ENCODE measurements around the gene USP22.

USP22 gene

GRCh38 chr17:21019976-21020586 lies 22.7 kb downstream of the USP22 start:
- no peak for DNase-seq

GRCh38 chr17:21018894-21019293 lies 23.9 kb downstream of the USP22 start:
- DNase-seq = no peak

GRCh38 chr17:21017861-21018260 lies 24.9 kb downstream of the USP22 start:
- no peak for DNase-seq

- DNase-seq = no peak
Measured at GRCh38 chr17:21017256-21017655, 25.6 kb downstream of the USP22 start.

GRCh38 chr17:21016826-21017225 lies 26.0 kb downstream of the USP22 start:
- no peak for DNase-seq

GRCh38 chr17:21015564-21015963 lies 27.2 kb downstream of the USP22 start:
- DNase-seq = no peak

- DNase-seq = no peak
Measured at GRCh38 chr17:21014498-21014897, 28.3 kb downstream of the USP22 start.

- DNase-seq = no peak
Measured at GRCh38 chr17:21013983-21014382, 28.8 kb downstream of the USP22 start.

GRCh38 chr17:21012736-21013135 lies 30.1 kb downstream of the USP22 start:
- no peak for DNase-seq

- DNase-seq = no peak
Measured at GRCh38 chr17:21010705-21011596, 31.9 kb downstream of the USP22 start.

- no peak for DNase-seq
Measured at GRCh38 chr17:21008992-21009671, 33.7 kb downstream of the USP22 start.

GRCh38 chr17:21008160-21008915 lies 34.5 kb downstream of the USP22 start:
- no peak for DNase-seq

GRCh38 chr17:21007646-21008045 lies 35.2 kb downstream of the USP22 start:
- no peak for DNase-seq

- no peak for DNase-seq
Measured at GRCh38 chr17:21005803-21006202, 37.0 kb downstream of the USP22 start.

GRCh38 chr17:21005367-21005766 lies 37.4 kb downstream of the USP22 start:
- DNase-seq = no peak

GRCh38 chr17:21004016-21004930 lies 38.5 kb downstream of the USP22 start:
- DNase-seq = no peak

- DNase-seq = no peak
Measured at GRCh38 chr17:21003007-21003621, 39.7 kb downstream of the USP22 start.

GRCh38 chr17:21002309-21003006 lies 40.4 kb downstream of the USP22 start:
- DNase-seq = no peak

- DNase-seq = no peak
Measured at GRCh38 chr17:21001813-21002221, 41.0 kb downstream of the USP22 start.

GRCh38 chr17:21001111-21001812 lies 41.5 kb downstream of the USP22 start:
- DNase-seq = no peak
